Psoas muscle (tissue), 8 donors: ENCODE data around the gene IFT57. TPM values are rescaled to one million over a fixed set of nuclear protein-coding genes. Genes with fewer than 3 reads are reported as not detected.

Experiments used
- ATAC-seq, 4 donors: fragments of 200-7000 bp; cut with Tn5 transposase; one replicate each; pipeline ENCODE4 v1.9.1; 2020; ENCODE audit warnings: moderate library complexity in 3 of 4, mild to moderate bottlenecking in 2 of 4
- DNase-seq, 2 donors: peaks; one replicate each; pipeline ENCODE4 v3.0.0-alpha.2; 2020
- H3K27ac ChIP-seq: fragments of 200-600 bp; one replicate; pipeline ENCODE4 v1.8.0; 2022
- H3K27me3 ChIP-seq, 3 donors: fragments of 200-600 bp in 1 of 3; one replicate each; pipeline versions ENCODE4 v1.6.1 to v1.8.0; 2013 to 2022; ENCODE audit warnings: low read length in 2 of 3, mild to moderate bottlenecking in 2 of 3, moderate library complexity in 1 of 3; ENCODE audit not compliant: insufficient read depth in 3 of 3
- H3K36me3 ChIP-seq, 2 donors: fragments of 200-600 bp in 1 of 2; one replicate each; pipeline versions ENCODE4 v1.6.1 to v1.8.0; 2013 to 2022; ENCODE audit warnings: low read depth in 1 of 2, mild to moderate bottlenecking in 1 of 2, moderate library complexity in 1 of 2; ENCODE audit not compliant: insufficient read depth in 1 of 2
- H3K4me1 ChIP-seq: fragments of 200-600 bp; one replicate; pipeline ENCODE4 v1.8.0; 2022
- H3K4me3 ChIP-seq: fragments of 200-600 bp; one replicate; pipeline ENCODE4 v1.8.0; 2022; ENCODE audit warnings: mild to moderate bottlenecking
- H3K9me3 ChIP-seq: fragments of 200-600 bp; one replicate; pipeline ENCODE4 v1.8.0; 2022
- WGBS, 3 donors: extraction: QIAGEN DNeasy Blood & Tissue Kit; methylation state at CpG; one replicate each; pipeline versions ENCODE4 v1.1.6 to v1.1.7; 2013; 5-methylcytosine and 5-hydroxymethylcytosine counted together
- intact Hi-C, 2 donors: fragments of 100-400 bp; cut with DNase I; formaldehyde crosslinking; loops; one replicate each; pipeline versions ENCODE4 v1.11.0 to v1.14.2; 2022
- polyA plus RNA-seq, 3 donors: library from polyadenylated mRNA; stranded (reverse); fragments of 200-250 nt; gene quantifications; one replicate each; pipeline ENCODE4 v1.2.3, GENCODE V29; 2013
- total RNA-seq, 4 donors: library from RNA; stranded (reverse); fragmentation: NEBNext Ultra II Directional in 2 of 4; extraction: Animal tissue kit (Norgen Biotek cat#: 25700) in 2 of 4; gene quantifications; one replicate each; pipeline versions ENCODE4 v1.2.1 to v1.2.4, GENCODE V29; 2021 to 2023
- TF ChIP-seq, protein P1 (sequence below): fragments of 200-600 bp; IDR thresholded peaks from one replicate; pipeline ENCODE4 v1.8.0; 2022; ENCODE audit warnings: antibody characterized with exemption
- donor health status: healthy with polysubstance abuse.
- donor health status: DM: no; HTN: no; CAD: no; lungs with moderate emphysema.
- donor health status: Bipolar disorder and iron deficiency.
- donor health status: healthy.
- donor health status: DM: yes; HTN: yes; CAD: no.
- donor health status: DM: no; HTN: no; CAD: no.
- donor health status: DM: no; HTN: no; CAD: no.
- donor health status: DM: yes; HTN: yes; CAD: no.

IFT57 gene
- total and polyA plus RNA-seq, 7 donors = 5.3 to 18.0 (median 14.6) TPM

DNA sequence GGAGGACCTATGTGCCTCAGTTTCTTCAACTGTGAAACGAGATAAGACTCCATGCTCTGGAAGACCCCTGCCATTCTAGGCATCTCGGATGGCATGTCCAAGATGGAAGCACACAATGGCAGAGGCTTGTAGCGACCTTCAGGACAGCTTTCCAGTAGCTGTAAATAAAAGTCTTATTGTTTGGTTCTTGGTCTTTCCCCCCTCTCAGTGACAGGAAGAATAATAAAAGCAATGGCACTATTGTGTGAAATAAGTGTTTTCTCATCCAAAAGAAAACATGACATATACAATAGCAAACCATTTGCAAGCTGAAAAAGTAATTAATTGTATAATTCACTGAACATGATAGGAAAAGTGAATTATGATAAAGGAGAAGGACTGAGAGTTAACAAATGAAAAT lies 98.9 kb downstream of the IFT57 start:
- peaks cover 0 to 2% (median 0%) of the 10 kb centered on the region in 3 donors for H3K27me3 ChIP-seq
- ATAC-seq (no peak), DNase-seq (no peak)
- TF ChIP-seq, protein P1, sequence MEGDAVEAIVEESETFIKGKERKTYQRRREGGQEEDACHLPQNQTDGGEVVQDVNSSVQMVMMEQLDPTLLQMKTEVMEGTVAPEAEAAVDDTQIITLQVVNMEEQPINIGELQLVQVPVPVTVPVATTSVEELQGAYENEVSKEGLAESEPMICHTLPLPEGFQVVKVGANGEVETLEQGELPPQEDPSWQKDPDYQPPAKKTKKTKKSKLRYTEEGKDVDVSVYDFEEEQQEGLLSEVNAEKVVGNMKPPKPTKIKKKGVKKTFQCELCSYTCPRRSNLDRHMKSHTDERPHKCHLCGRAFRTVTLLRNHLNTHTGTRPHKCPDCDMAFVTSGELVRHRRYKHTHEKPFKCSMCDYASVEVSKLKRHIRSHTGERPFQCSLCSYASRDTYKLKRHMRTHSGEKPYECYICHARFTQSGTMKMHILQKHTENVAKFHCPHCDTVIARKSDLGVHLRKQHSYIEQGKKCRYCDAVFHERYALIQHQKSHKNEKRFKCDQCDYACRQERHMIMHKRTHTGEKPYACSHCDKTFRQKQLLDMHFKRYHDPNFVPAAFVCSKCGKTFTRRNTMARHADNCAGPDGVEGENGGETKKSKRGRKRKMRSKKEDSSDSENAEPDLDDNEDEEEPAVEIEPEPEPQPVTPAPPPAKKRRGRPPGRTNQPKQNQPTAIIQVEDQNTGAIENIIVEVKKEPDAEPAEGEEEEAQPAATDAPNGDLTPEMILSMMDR = no peak
- H3K27ac ChIP-seq = no peak overlapping the region
- no peaks in the 10 kb centered on the region for H3K4me1 ChIP-seq
- intact Hi-C loops = no loop called here
- no peaks in the 10 kb centered on the region for H3K36me3 ChIP-seq
- no peak overlapping the region for H3K4me3 ChIP-seq
- H3K9me3 ChIP-seq = no peaks in the 10 kb centered on the region
- WGBS, 3 donors = 75 to 79% (median 75%) methylated on average over 3 of the region's 3 CpGs

DNA sequence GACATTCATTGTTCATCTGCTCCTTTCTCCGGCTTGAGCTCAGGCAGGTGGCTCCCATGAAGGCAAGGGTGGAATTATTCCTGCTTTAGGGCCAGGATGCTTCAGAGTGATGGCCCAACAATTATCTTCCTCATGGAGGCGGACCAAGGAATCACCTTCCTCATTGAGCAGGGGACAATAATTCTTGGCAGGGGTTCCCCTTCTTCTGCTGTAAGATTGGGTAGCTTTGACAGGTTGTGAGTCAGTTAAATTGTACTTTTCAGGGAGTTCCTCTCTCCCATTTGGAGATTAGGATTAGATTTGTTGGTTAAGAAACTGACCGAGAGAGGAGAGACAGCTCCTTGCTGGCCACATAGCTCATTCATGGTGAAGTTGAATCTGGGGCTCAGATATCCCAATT lies 99.9 kb downstream of the IFT57 start:
- Histone ChIP-seq H3K27me3 (peaks cover 0 to 2% (median 0%) of the 10 kb centered on the region in 3 donors), H3K4me1 (no peaks in the 10 kb centered on the region), H3K27ac (no peak overlapping the region), H3K9me3 (no peaks in the 10 kb centered on the region), H3K4me3 (no peak overlapping the region), H3K36me3 (no peaks in the 10 kb centered on the region)
- 64 to 79% (median 69%) methylated on average over 3 of the region's 3 CpGs for WGBS, 3 donors
- TF ChIP-seq, protein P1 = no peak
- ATAC-seq (no peak), DNase-seq (no peak)
- intact Hi-C loops = no loop called here

DNA sequence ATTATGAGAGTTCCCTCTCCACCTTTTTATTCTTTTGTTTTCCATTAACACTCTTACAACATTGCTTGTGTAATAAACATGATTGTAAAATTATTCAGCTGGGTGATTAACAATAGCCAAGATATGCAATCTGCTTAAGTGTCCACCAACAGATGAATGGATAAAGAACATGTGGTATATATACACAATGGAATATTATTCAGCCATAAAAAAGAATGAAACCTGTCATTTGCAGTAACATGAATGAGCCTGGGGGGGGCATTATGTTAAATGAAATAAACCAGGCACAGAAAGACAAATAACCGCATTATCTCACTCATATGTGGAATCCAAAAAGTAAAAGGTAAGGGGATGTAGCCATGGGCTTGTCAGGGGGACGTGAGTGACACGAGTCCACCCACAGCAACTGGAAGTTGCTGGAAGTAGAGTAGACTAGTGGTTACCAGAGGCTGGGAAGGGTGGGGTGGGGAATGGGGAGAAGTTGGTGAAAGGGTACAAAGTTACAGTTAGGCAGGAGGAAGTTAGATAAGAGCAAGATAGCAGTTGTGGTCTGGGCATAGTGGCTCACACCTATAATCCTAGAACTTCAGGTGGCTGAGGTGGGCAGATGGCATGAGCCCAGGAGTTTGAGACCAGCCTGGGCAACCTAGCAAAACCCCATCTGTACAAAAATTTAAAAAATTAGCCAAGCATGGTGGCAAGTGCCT lies 102.7 kb downstream of the IFT57 start:
- TF ChIP-seq, protein P1 = no peak
- ATAC-seq = no peak
- WGBS, 3 donors = 88 to 94% (median 94%) methylated on average over 3 of the region's 3 CpGs

DNA sequence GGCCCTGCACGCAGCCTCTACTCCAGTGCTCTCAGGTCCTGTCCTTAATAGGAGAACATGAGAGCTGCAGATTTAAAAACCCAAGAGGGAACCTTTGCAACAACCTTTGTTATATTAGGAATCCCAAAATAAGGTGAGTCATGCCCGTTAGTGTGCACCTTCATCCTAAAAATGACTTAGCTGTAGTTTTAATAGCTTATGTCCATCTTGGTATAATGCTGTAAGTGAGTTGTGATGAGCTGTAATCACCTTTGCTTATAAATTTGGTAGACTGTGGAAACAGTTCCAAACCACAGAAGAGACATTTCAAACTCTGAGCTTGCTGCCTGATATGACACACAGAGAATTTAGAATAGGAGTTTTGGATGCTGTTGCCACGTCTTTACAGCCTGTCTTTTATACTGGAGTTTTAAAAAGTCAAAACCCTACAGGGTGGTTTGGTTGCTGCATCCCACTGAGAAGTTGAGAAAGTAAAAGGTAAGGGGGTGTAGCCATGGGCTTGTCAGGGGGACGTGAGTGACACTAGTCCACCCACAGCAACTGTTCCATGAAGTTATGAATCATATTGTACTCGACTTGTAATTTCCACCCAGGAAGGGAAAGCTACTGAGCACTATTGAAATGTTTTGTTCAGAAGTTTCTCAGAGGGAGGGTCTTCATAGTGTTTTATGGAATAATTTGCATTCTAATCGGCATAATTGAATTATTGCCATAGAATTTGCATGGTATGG lies 104.0 kb downstream of the IFT57 start:
- WGBS, 3 donors = 69 to 85% (median 75%) methylated on average over 6 of the region's 6 CpGs
- intact Hi-C loops = no loop called here
- Histone ChIP-seq H3K4me3 (no peak overlapping the region), H3K9me3 (no peaks in the 10 kb centered on the region), H3K36me3 (no peaks in the 10 kb centered on the region), H3K27me3 (no peaks in the 10 kb centered on the region), H3K27ac (no peak overlapping the region), H3K4me1 (no peaks in the 10 kb centered on the region)
- no peak for DNase-seq
- TF ChIP-seq, protein P1 = no peak
- ATAC-seq = no peak

More for the DNA sequence above, 102.7 kb downstream of the IFT57 start:
- intact Hi-C loops = no loop called here
- no peaks in the 10 kb centered on the region for H3K9me3 ChIP-seq
- H3K4me1 ChIP-seq = no peaks in the 10 kb centered on the region
- DNase-seq = no peak
- H3K36me3 ChIP-seq = no peaks in the 10 kb centered on the region
- no peak overlapping the region for H3K4me3 ChIP-seq
- no peaks in the 10 kb centered on the region for H3K27me3 ChIP-seq
- no peak overlapping the region for H3K27ac ChIP-seq
